H9 (cell line): ENCODE measurements around the gene C2orf68. TPM values are rescaled to one million over a fixed set of nuclear protein-coding genes. Genes with fewer than 3 reads are reported as not detected.
A peak's percentile ranks its signal among the peaks of the same experiment; 100 is the strongest.

Experiments used
- DNase-seq: peaks from one replicate; pipeline ENCODE4 v3.0.0-alpha.2; 2017
- H2AFZ ChIP-seq: one replicate; pipeline ENCODE4 v1.6.1; 2013; ENCODE audit warnings: mild to moderate bottlenecking, low read length, control low read depth, moderate library complexity
- H2AK5ac ChIP-seq: 2 replicates; pipeline ENCODE4 v1.6.1; 2013; ENCODE audit warnings: low read length, control low read depth, mixed read lengths; ENCODE audit not compliant: insufficient read length
- H2BK120ac ChIP-seq: one replicate; pipeline ENCODE4 v1.6.1; 2013; ENCODE audit warnings: low read depth, mild to moderate bottlenecking, low read length, control low read depth, inconsistent platforms; ENCODE audit not compliant: poor library complexity, severe bottlenecking
- H2BK12ac ChIP-seq: 2 replicates; pipeline ENCODE4 v1.6.1; 2013; ENCODE audit warnings: low read length, control low read depth, mixed read lengths, low read depth; ENCODE audit not compliant: insufficient read length
- H2BK15ac ChIP-seq: 2 replicates; pipeline ENCODE4 v1.6.1; 2013; ENCODE audit warnings: low read depth, low read length, control low read depth
- H2BK20ac ChIP-seq: one replicate; pipeline ENCODE4 v1.6.1; 2013; ENCODE audit warnings: low read depth, mild to moderate bottlenecking, low read length, control low read depth, inconsistent platforms; ENCODE audit not compliant: poor library complexity, severe bottlenecking
- H2BK5ac ChIP-seq: 2 replicates; pipeline ENCODE4 v1.6.1; 2013; ENCODE audit warnings: low read length, control low read depth, mixed read lengths; ENCODE audit not compliant: insufficient read length
- H3K14ac ChIP-seq: 2 replicates; pipeline ENCODE4 v1.6.1; 2013; ENCODE audit warnings: low read length, control low read depth; ENCODE audit not compliant: insufficient read depth
- H3K18ac ChIP-seq: 2 replicates; pipeline ENCODE4 v1.6.1; 2013; ENCODE audit warnings: low read depth, mild to moderate bottlenecking, mixed read lengths, low read length, control low read depth; ENCODE audit not compliant: insufficient read length
- H3K23ac ChIP-seq: 2 replicates; pipeline ENCODE4 v1.6.1; 2013; ENCODE audit warnings: low read length, control low read depth, mixed read lengths, low read depth; ENCODE audit not compliant: insufficient read length
- H3K23me2 ChIP-seq: 2 replicates; pipeline ENCODE4 v1.6.1; 2013; ENCODE audit warnings: low read depth, mild to moderate bottlenecking, mixed read lengths, low read length, control low read depth; ENCODE audit not compliant: insufficient read length, poor library complexity, severe bottlenecking
- H3K27ac ChIP-seq: 2 replicates; pipeline ENCODE4 v1.5.1; 2013; ENCODE audit warnings: low read length, control low read depth, mixed read lengths, low read depth; ENCODE audit not compliant: insufficient read length
- H3K27me3 ChIP-seq: 2 replicates; pipeline ENCODE4 v1.6.1; 2013; ENCODE audit warnings: low read length, control low read depth, inconsistent platforms; ENCODE audit not compliant: insufficient read depth
- H3K4ac ChIP-seq: 2 replicates; pipeline ENCODE4 v1.6.1; 2013; ENCODE audit warnings: low read depth, mild to moderate bottlenecking, control low read depth, inconsistent platforms, low read length, moderate library complexity
- H3K4me1 ChIP-seq: 2 replicates; pipeline ENCODE4 v1.6.1; 2013; ENCODE audit warnings: low read length, control low read depth, inconsistent platforms; ENCODE audit not compliant: insufficient read depth
- H3K4me2 ChIP-seq: 2 replicates; pipeline ENCODE4 v1.6.1; 2013; ENCODE audit warnings: low read length, control low read depth, mixed read lengths; ENCODE audit not compliant: insufficient read length, insufficient read depth
- H3K56ac ChIP-seq: 2 replicates; pipeline ENCODE4 v1.6.1; 2013; ENCODE audit warnings: low read depth, mild to moderate bottlenecking, mixed read lengths, low read length, control low read depth; ENCODE audit not compliant: insufficient read length
- H3K79me1 ChIP-seq: 2 replicates; pipeline ENCODE4 v1.6.1; 2013; ENCODE audit warnings: low read depth, mild to moderate bottlenecking, moderate library complexity, low read length, control low read depth, inconsistent platforms; ENCODE audit not compliant: insufficient read depth, poor library complexity, severe bottlenecking
- H3K79me2 ChIP-seq: 2 replicates; pipeline ENCODE4 v1.6.1; 2013; ENCODE audit warnings: low read length, control low read depth, inconsistent platforms; ENCODE audit not compliant: insufficient read depth
- H3K9ac ChIP-seq: 2 replicates; pipeline ENCODE4 v1.6.1; 2013; ENCODE audit warnings: low read length, control low read depth, mixed read lengths; ENCODE audit not compliant: insufficient read length; ENCODE audit errors: extremely low read depth
- H3K9me3 ChIP-seq: one replicate; pipeline ENCODE4 v1.6.1; 2013; ENCODE audit warnings: low read depth, low read length, inconsistent platforms; ENCODE audit not compliant: control insufficient read depth
- H3T11ph ChIP-seq: one replicate; pipeline ENCODE4 v1.6.1; 2013; ENCODE audit warnings: mild to moderate bottlenecking, low read length, control low read depth, inconsistent platforms
- H4K20me1 ChIP-seq: one replicate; pipeline ENCODE4 v1.6.1; 2013; ENCODE audit not compliant: control insufficient read depth, insufficient read length, insufficient read depth
- H4K5ac ChIP-seq: 2 replicates; pipeline ENCODE4 v1.6.1; 2013; ENCODE audit warnings: low read depth, mild to moderate bottlenecking, mixed read lengths, low read length, control low read depth; ENCODE audit not compliant: insufficient read length
- H4K8ac ChIP-seq: replicated peaks from 2 replicates; pipeline ENCODE4 v1.6.1; 2013; ENCODE audit warnings: low read length, control low read depth, mixed read lengths, low read depth; ENCODE audit not compliant: insufficient read length
- H4K91ac ChIP-seq: 2 replicates; pipeline ENCODE4 v1.6.1; 2013; ENCODE audit warnings: low read depth, mild to moderate bottlenecking, moderate library complexity, mixed read lengths, low read length, control low read depth; ENCODE audit not compliant: insufficient read length
- H3K27ac Mint-ChIP-seq, 3 experiments: 2 replicates in 2 of 3; 3 replicates in 1 of 3; pipeline ENCODE4 v1.8.0; 2020 to 2021; ENCODE audit warnings: mixed read lengths in 3 of 3, mild to moderate bottlenecking in 1 of 3, moderate library complexity in 1 of 3
- H3K27me3 Mint-ChIP-seq: 2 replicates; pipeline ENCODE4 v1.8.0; 2021; ENCODE audit warnings: low read depth, mild to moderate bottlenecking, moderate library complexity, mixed read lengths
- H3K36me3 Mint-ChIP-seq, 3 experiments: 2 replicates in 2 of 3; 3 replicates in 1 of 3; pipeline ENCODE4 v1.8.0; 2020 to 2021; ENCODE audit warnings: low read depth in 3 of 3, mixed read lengths in 3 of 3; ENCODE audit not compliant: insufficient read depth in 1 of 3
- H3K4me1 Mint-ChIP-seq, 2 experiments: 2 replicates each; pipeline ENCODE4 v1.8.0; 2020; ENCODE audit warnings: mixed read lengths in 2 of 2
- H3K4me3 Mint-ChIP-seq, 2 experiments: 2 replicates in 1 of 2; 3 replicates in 1 of 2; pipeline ENCODE4 v1.8.0; 2020 to 2021; ENCODE audit warnings: mild to moderate bottlenecking in 2 of 2, mixed read lengths in 2 of 2, moderate library complexity in 1 of 2
- H3K9me3 Mint-ChIP-seq, 2 experiments: 2 replicates in 1 of 2; 3 replicates in 1 of 2; pipeline ENCODE4 v1.8.0; 2020; ENCODE audit warnings: mild to moderate bottlenecking in 2 of 2, mixed read lengths in 2 of 2, moderate library complexity in 1 of 2
- CTCF ChIP-seq: fragments of 200-600 bp; sonication (generic); conservative IDR thresholded peaks from 3 replicates; pipeline ENCODE4 v1.8.0; 2021; ENCODE audit warnings: antibody characterized with exemption, mild to moderate bottlenecking
- WGBS: extraction: QIAGEN DNeasy Blood & Tissue Kit; methylation state at CpG from one replicate; pipeline ENCODE4 v1.1.7; 2013; ENCODE audit warnings: missing lambda C conversion rate, low lambda C conversion rate, mixed read lengths; ENCODE audit not compliant: insufficient read length; ENCODE audit errors: extremely low coverage; 5-methylcytosine and 5-hydroxymethylcytosine counted together
- total RNA-seq: library from RNA; stranded (reverse); gene quantifications from 2 replicates; pipeline ENCODE4 v1.2.1, GENCODE V29; 2021

C2orf68 gene
- total RNA-seq, 1 experiment from 2014 or later = 39.6 TPM

GRCh38 chr2:85623991-85624390 lies 12.1 kb upstream of the C2orf68 start:
- peak overlapping the region in 1 of 2 experiments; percentile 26; a peak in 2 of 5 replicates for H3K4me3 Mint-ChIP-seq
- Histone ChIP-seq H3K23ac (no peak overlapping the region), H3K4ac (no peak overlapping the region), H4K20me1 (no peaks in the 10 kb centered on the region), H3K4me1 (no peaks in the 10 kb centered on the region), H2BK15ac (no peak overlapping the region), H2BK20ac (no peak overlapping the region), H3K56ac (no peak overlapping the region), H3T11ph (no peak overlapping the region), H4K8ac (no peak overlapping the region), H3K4me2 (no peak overlapping the region), H2BK120ac (no peak overlapping the region), H3K9me3 (no peaks in the 10 kb centered on the region), H3K79me1 (peaks cover 7% of the 10 kb centered on the region), H3K27ac (no peak overlapping the region), H3K27me3 (no peaks in the 10 kb centered on the region), H3K18ac (no peak overlapping the region), H4K91ac (no peak overlapping the region), H3K79me2 (no peaks in the 10 kb centered on the region), H2BK12ac (no peak overlapping the region), H2AFZ (no peak overlapping the region), H2BK5ac (no peak overlapping the region), H3K23me2 (no peaks in the 10 kb centered on the region), H3K9ac (no peak overlapping the region), H3K14ac (no peak overlapping the region), H2AK5ac (no peak overlapping the region), H4K5ac (no peak overlapping the region)
- peaks cover 47 to 82% (median 68%) of the 10 kb centered on the region in 3 experiments for H3K36me3 Mint-ChIP-seq
- DNase-seq = no peak
- H3K27me3 Mint-ChIP-seq = no peaks in the 10 kb centered on the region
- TF ChIP-seq CTCF = no peak
- no CpG with 5 or more reads among the region's 5 CpGs for WGBS
- H3K4me1 Mint-ChIP-seq = no peaks in the 10 kb centered on the region
- no peak overlapping the region; a peak in 1 of 7 replicates for H3K27ac Mint-ChIP-seq
- H3K9me3 Mint-ChIP-seq = no peaks in the 10 kb centered on the region
